ENCODE data around the gene FZR1.

Gene FZR1

GRCh38 chr19:3547301-3547731, 41.2 kb downstream of the FZR1 start:
- POLR2A ChIA-PET (ENCODE audit: low non-redundant PET): no interaction called here
- TF ChIP-seq, protein P1, sequence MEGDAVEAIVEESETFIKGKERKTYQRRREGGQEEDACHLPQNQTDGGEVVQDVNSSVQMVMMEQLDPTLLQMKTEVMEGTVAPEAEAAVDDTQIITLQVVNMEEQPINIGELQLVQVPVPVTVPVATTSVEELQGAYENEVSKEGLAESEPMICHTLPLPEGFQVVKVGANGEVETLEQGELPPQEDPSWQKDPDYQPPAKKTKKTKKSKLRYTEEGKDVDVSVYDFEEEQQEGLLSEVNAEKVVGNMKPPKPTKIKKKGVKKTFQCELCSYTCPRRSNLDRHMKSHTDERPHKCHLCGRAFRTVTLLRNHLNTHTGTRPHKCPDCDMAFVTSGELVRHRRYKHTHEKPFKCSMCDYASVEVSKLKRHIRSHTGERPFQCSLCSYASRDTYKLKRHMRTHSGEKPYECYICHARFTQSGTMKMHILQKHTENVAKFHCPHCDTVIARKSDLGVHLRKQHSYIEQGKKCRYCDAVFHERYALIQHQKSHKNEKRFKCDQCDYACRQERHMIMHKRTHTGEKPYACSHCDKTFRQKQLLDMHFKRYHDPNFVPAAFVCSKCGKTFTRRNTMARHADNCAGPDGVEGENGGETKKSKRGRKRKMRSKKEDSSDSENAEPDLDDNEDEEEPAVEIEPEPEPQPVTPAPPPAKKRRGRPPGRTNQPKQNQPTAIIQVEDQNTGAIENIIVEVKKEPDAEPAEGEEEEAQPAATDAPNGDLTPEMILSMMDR (conservative IDR thresholded peaks at IDR 0.05; ENCODE audit: low read depth): peak; percentile 53

DNA sequence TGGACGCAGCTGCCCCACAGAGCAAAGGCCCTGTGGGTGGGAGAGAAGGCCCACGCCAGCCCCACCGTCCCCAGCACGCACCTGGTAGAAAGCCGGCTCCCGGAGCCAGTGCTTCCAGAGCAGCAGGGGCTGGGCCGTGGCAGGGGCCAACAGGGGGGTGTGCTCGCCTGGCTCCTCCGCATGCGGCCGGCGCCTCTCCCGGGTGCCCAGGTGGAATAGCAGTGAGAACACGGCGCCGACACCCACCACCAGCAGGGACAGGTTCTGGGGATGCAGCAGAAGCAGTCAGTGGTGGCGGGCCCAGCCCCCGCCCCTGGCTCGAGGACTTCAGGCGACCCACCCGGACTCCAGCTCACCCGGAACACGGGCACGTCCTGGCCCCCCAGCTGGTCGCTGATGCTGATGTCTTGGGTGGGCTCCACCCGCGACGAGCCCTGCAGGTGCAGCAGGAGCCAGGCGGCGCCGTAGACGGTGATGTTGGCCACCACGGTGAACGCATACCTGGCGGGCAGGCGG, 41.7 kb downstream of the FZR1 start:
- DNase-seq (ENCODE audit: low spot score): no peak
- ChIA-PET CTCF (interaction anchor here (0.6 to 0.9 kb wide), 2 partner anchors 9 to 45 kb away, joined by 3 to 4 read pairs; no protein-coding TSS in a partner anchor), POLR2A (ENCODE audit: low non-redundant PET) (no interaction called here)
- no peak overlapping the region for H3K27ac ChIP-seq
- TF ChIP-seq, protein P1 (conservative IDR thresholded peaks at IDR 0.05; ENCODE audit: low read depth): 0 out of 2 replicates have a peak, but pooled peaks have one; percentile 8

More at GRCh38 chr19:3547301-3547731, 41.2 kb downstream of the FZR1 start:
- CTCF ChIA-PET: interaction anchor here (0.6 to 0.9 kb wide), 2 partner anchors 9 to 45 kb away, joined by 3 to 4 read pairs; no protein-coding TSS in a partner anchor
- DNase-seq (ENCODE audit: low spot score): no peak
- H3K27ac ChIP-seq: peak overlapping the region; percentile 64; the same call in 1 of the 2 replicates

DNA sequence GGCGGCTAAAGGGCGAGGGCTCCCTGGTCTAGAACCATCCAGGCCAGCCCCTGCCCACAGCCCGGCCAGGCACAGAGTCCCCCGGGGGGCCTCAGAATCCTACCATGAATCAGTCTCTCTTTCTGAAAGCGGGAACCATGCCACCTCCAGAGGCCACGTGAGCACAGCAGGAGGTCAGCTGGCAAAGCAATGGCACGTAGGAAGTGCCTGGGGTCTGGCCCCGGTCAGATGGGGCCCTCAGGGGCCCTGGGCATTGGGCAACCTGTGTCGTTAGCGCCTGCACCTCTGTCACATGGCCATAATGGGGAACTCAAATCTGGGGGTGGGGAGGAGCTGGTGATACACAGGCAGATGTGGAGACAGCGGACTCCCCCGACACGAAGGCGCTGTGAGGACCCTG, 42.5 kb downstream of the FZR1 start:
- CTCF ChIA-PET: no interaction called here
- TF ChIP-seq, protein P1 (conservative IDR thresholded peaks at IDR 0.05; ENCODE audit: low read depth): no peak
- peak overlapping the region; percentile 31 for H3K27ac ChIP-seq
- POLR2A ChIA-PET (ENCODE audit: low non-redundant PET): no interaction called here
- DNase-seq (ENCODE audit: low spot score): no peak

GRCh38 chr19:3549816-3550215, 43.7 kb downstream of the FZR1 start:
- H3K27ac ChIP-seq: peak overlapping the region; percentile 31
- TF ChIP-seq, protein P1 (conservative IDR thresholded peaks at IDR 0.05; ENCODE audit: low read depth): no peak
- DNase-seq (ENCODE audit: low spot score): no peak
- CTCF ChIA-PET: no interaction called here
- POLR2A ChIA-PET (ENCODE audit: low non-redundant PET): no interaction called here

- peak overlapping the region; percentile 8; the same call in 1 of the 2 replicates for H3K27ac ChIP-seq
- POLR2A ChIA-PET (ENCODE audit: low non-redundant PET): no interaction called here
- TF ChIP-seq, protein P1 (conservative IDR thresholded peaks at IDR 0.05; ENCODE audit: low read depth): no peak
- CTCF ChIA-PET: interaction anchor here (0.9 kb wide), 1 partner anchor 68 kb away, joined by 3 read pairs; no protein-coding TSS in a partner anchor
- no peak for DNase-seq (ENCODE audit: low spot score)
Observed at GRCh38 chr19:3550947-3551791, 45.1 kb downstream of the FZR1 start.

GRCh38 chr19:3551792-3552095, 45.6 kb downstream of the FZR1 start:
- peak overlapping the region; percentile 8 for H3K27ac ChIP-seq
- DNase-seq (ENCODE audit: low spot score): no peak
- TF ChIP-seq, protein P1 (conservative IDR thresholded peaks at IDR 0.05; ENCODE audit: low read depth): no peak
- ChIA-PET CTCF (interaction anchor here (0.9 kb wide), 1 partner anchor 67 kb away, joined by 3 read pairs; no protein-coding TSS in a partner anchor), POLR2A (ENCODE audit: low non-redundant PET) (no interaction called here)

Data from RWPE1 (cell line).